Pancreas (tissue), 10 donors: ENCODE data around the gene RAI14. TPM values are rescaled to one million over a fixed set of nuclear protein-coding genes. Genes with fewer than 3 reads are reported as not detected.

ENCODE experiments used
- ATAC-seq, 4 donors: fragments of 200-7000 bp; cut with Tn5 transposase; one replicate each; pipeline versions ENCODE4 v1.8.0 to v1.9.1; 2020; ENCODE audit warnings: mild to moderate bottlenecking in 4 of 4, moderate library complexity in 4 of 4
- DNase-seq, 6 donors: peaks; one replicate each; pipeline ENCODE4 v3.0.0-alpha.2; 2020
- FAIRE-seq: peaks from 2 replicates; lab custom pipeline; 2012; peaks lifted over from hg19 to GRCh38; lab: Jason Lieb, UNC
- H3K27ac ChIP-seq, 4 donors: fragments of 200-600 bp; sonication (generic); 1 replicate in 3 of 4; 2 replicates in 1 of 4; pipeline versions ENCODE4 v1.5.0 to v1.8.0; 2020
- H3K27me3 ChIP-seq, 4 donors: fragments of 200-600 bp; one replicate each; pipeline ENCODE4 v1.8.0; 2021
- H3K36me3 ChIP-seq, 3 donors: fragments of 200-600 bp; sonication (generic) in 1 of 3; one replicate each; pipeline versions ENCODE4 v1.5.0 to v1.8.0; 2020 to 2021
- H3K4me1 ChIP-seq, 3 donors: fragments of 200-600 bp; one replicate each; pipeline ENCODE4 v1.8.0; 2021
- H3K4me3 ChIP-seq, 4 donors: fragments of 200-600 bp; sonication (generic) in 2 of 4; one replicate each; pipeline versions ENCODE4 v1.5.0 to v1.8.0; 2020 to 2021
- H3K9me3 ChIP-seq, 4 donors: fragments of 200-600 bp; one replicate each; pipeline ENCODE4 v1.8.0; 2021
- WGBS, 2 donors: extraction: QIAGEN DNeasy Blood & Tissue Kit; methylation state at CpG; one replicate each; pipeline ENCODE4 v1.1.7; 2013; 5-methylcytosine and 5-hydroxymethylcytosine counted together
- intact Hi-C, 3 donors: fragments of 100-400 bp; cut with DNase I; formaldehyde crosslinking; loops; one replicate each; pipeline versions ENCODE4 v1.11.1 to v1.14.2; 2022
- polyA plus RNA-seq, 2 donors: library from polyadenylated mRNA; stranded (reverse); fragments of 200-250 nt; gene quantifications; one replicate each; pipeline ENCODE4 v1.2.3, GENCODE V29; 2013
- total RNA-seq, 6 donors: library from RNA; stranded (reverse); fragmentation: NEBNext Ultra II Directional in 4 of 6; extraction: Animal tissue kit (Norgen Biotek cat#: 25700) in 4 of 6; gene quantifications; one replicate each; pipeline versions ENCODE4 v1.2.1 to v1.2.4, GENCODE V29; 2021 to 2023
- TF ChIP-seq, protein P1 (sequence below), 4 donors: fragments of 200-600 bp; sonication (generic) in 3 of 4; IDR thresholded peaks; one replicate each; pipeline versions ENCODE4 v1.5.0 to v1.8.0; 2021; ENCODE audit warnings: antibody characterized with exemption in 4 of 4
- donor health status: healthy with polysubstance abuse.
- donor health status: DM: no; HTN: no; CAD: no; lungs with moderate emphysema.
- donor health status: DM: no; HTN: no; CAD: no.
- donor health status: control.
- donor health status: control.
- donor health status: Bipolar disorder and iron deficiency.
- donor health status: DM: yes; HTN: yes; CAD: no.
- donor health status: DM: no; HTN: no; CAD: no.
- donor health status: DM: no; HTN: no; CAD: no.
- donor health status: DM: yes; HTN: yes; CAD: no.

The RAI14 gene
- total and polyA plus RNA-seq, 8 donors, result 5.4 to 25.1 (median 14.9) TPM

GRCh38 chr5:34672196-34672595 lies 16.1 kb downstream of the RAI14 start:
- Histone ChIP-seq H3K27me3 (no peaks in the 10 kb centered on the region), H3K4me1 (peaks cover 8 to 21% (median 14%) of the 10 kb centered on the region in 3 donors), H3K9me3 (no peaks in the 10 kb centered on the region), H3K36me3 (no peaks in the 10 kb centered on the region), H3K4me3 (no peak overlapping the region), H3K27ac (no peak overlapping the region)
- intact Hi-C loops, result no loop called here
- WGBS, 2 donors, result 98 to 100% methylated on average over 1 of the region's 1 CpG
- FAIRE-seq (no peak), DNase-seq (no peak), ATAC-seq (no peak)
- TF ChIP-seq, protein P1, sequence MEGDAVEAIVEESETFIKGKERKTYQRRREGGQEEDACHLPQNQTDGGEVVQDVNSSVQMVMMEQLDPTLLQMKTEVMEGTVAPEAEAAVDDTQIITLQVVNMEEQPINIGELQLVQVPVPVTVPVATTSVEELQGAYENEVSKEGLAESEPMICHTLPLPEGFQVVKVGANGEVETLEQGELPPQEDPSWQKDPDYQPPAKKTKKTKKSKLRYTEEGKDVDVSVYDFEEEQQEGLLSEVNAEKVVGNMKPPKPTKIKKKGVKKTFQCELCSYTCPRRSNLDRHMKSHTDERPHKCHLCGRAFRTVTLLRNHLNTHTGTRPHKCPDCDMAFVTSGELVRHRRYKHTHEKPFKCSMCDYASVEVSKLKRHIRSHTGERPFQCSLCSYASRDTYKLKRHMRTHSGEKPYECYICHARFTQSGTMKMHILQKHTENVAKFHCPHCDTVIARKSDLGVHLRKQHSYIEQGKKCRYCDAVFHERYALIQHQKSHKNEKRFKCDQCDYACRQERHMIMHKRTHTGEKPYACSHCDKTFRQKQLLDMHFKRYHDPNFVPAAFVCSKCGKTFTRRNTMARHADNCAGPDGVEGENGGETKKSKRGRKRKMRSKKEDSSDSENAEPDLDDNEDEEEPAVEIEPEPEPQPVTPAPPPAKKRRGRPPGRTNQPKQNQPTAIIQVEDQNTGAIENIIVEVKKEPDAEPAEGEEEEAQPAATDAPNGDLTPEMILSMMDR (IDR thresholded peaks at IDR 0.05), result no peak

- no peak for FAIRE-seq
- TF ChIP-seq, protein P1 (IDR thresholded peaks at IDR 0.05), result no peak
- no peak for DNase-seq
- Histone ChIP-seq H3K27ac (no peak overlapping the region), H3K27me3 (no peaks in the 10 kb centered on the region), H3K36me3 (no peaks in the 10 kb centered on the region), H3K9me3 (no peaks in the 10 kb centered on the region), H3K4me3 (no peak overlapping the region), H3K4me1 (peaks cover 8 to 21% (median 14%) of the 10 kb centered on the region in 3 donors)
- intact Hi-C loops, result no loop called here
- WGBS, 2 donors, result 90 to 95% methylated on average over 4 of the region's 4 CpGs
- ATAC-seq, result no peak
Measured at GRCh38 chr5:34673463-34674125, 17.5 kb downstream of the RAI14 start.

DNA sequence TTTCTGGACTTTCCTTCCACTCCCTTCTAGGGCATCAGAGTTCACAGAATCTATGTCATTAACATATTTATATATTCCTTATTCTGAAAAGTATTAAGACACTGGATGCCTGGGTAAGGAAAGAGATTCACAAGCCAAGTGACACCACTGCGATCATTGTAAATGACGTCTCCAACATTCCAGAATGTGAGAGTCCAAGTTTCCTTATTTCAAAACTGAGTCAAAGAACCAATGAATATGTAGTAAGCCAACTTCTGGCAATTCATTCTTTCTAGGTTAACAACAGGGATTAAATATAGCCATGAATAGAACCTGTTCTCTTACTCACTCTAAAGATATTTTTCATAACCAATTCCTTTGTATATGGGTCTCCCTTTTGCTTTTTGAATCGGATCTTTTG lies 18.1 kb downstream of the RAI14 start:
- intact Hi-C loops, result no loop called here
- DNase-seq, result no peak
- H3K4me1 ChIP-seq, result peaks cover 8 to 21% (median 14%) of the 10 kb centered on the region in 3 donors
- TF ChIP-seq, protein P1 (IDR thresholded peaks at IDR 0.05), result no peak
- H3K9me3 ChIP-seq, result no peaks in the 10 kb centered on the region
- H3K36me3 ChIP-seq, result no peaks in the 10 kb centered on the region
- H3K27me3 ChIP-seq, result no peaks in the 10 kb centered on the region
- H3K4me3 ChIP-seq, result no peak overlapping the region
- no peak for FAIRE-seq
- ATAC-seq, result peak in 1 of 4 donors; percentile 34
- 85 to 87% methylated on average over 3 of the region's 3 CpGs for WGBS, 2 donors
- H3K27ac ChIP-seq, result no peak overlapping the region

DNA sequence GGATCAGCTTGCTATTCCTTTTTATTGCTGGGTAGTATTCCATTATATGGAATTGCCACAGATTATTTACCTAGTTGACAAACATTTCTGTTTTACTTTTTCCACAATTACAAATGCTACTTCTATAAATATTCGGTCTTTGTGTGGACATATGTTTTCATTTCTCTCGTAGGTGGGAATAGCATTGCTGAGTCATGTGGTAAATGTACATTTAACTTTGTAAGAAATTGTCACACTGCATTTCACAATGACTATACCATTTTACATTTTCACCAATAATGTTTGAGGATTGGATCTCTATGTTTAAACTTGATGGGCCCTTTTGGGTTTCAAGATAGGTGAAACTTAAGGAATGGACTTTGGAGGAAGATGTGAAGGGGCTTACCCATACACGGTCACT lies 19.7 kb downstream of the RAI14 start:
- H3K27ac ChIP-seq, result no peak overlapping the region
- TF ChIP-seq, protein P1 (IDR thresholded peaks at IDR 0.05), result no peak
- ATAC-seq (no peak), DNase-seq (no peak), FAIRE-seq (no peak)
- H3K27me3 ChIP-seq, result no peaks in the 10 kb centered on the region
- no peaks in the 10 kb centered on the region for H3K36me3 ChIP-seq
- intact Hi-C loops, result no loop called here
- 91 to 95% methylated on average over 3 of the region's 3 CpGs for WGBS, 2 donors
- H3K4me1 ChIP-seq, result peaks cover 7 to 10% (median 8%) of the 10 kb centered on the region in 3 donors
- H3K9me3 ChIP-seq, result no peaks in the 10 kb centered on the region
- H3K4me3 ChIP-seq, result no peak overlapping the region

DNA sequence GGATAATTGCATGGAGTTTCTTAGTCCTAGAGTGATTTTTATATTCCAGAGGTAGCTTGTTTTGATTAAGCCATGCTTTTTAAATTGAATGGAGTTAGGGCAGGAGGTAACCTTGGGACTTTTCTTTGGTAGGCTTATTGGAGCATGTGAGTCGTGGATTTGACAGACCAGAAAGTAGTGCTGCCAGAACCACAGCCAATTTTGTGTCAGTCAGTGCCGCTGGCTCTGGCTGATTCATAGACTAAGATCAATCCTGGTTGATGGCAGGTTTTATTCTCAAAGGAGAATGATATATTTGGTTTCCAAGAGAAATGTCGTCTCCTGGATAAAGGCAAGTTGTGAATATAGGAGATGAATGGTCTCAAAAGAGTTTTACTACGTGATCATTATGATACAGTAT lies 20.3 kb downstream of the RAI14 start:
- peaks cover 1 to 8% (median 5%) of the 10 kb centered on the region in 3 donors for H3K4me1 ChIP-seq
- intact Hi-C loops, result no loop called here
- H3K4me3 ChIP-seq, result no peak overlapping the region
- no peak for FAIRE-seq
- 20 to 22% methylated on average over 4 of the region's 4 CpGs for WGBS, 2 donors
- H3K27me3 ChIP-seq, result no peaks in the 10 kb centered on the region
- H3K27ac ChIP-seq, result no peak overlapping the region
- TF ChIP-seq, protein P1 (IDR thresholded peaks at IDR 0.05), result no peak
- H3K9me3 ChIP-seq, result no peaks in the 10 kb centered on the region
- DNase-seq, result peak in 4 of 6 donors; percentile 22 to 55 (median 30)
- H3K36me3 ChIP-seq, result no peaks in the 10 kb centered on the region
- ATAC-seq, result peak; percentile 82 to 94 (median 88)
